HG03108 (cell line): ENCODE measurements around the gene ADIRF.

Source experiments
- ATAC-seq: cut with Tn5 transposase; IDR thresholded peaks from one replicate; pipeline ENCODE4 v1.9.1; 2021; ENCODE audit warnings: moderate library complexity; ENCODE audit not compliant: unreplicated experiment

Gene ADIRF

GRCh38 chr10:86960003-86960862, 8.0 kb upstream of the ADIRF start:
- ATAC-seq: peak; percentile 49

GRCh38 chr10:86960863-86961434, 7.3 kb upstream of the ADIRF start:
- ATAC-seq: no peak

- ATAC-seq: no peak
Observed at GRCh38 chr10:86961481-86962091, 6.7 kb upstream of the ADIRF start.

- ATAC-seq: no peak
Observed at GRCh38 chr10:86962136-86962980, 5.9 kb upstream of the ADIRF start.

GRCh38 chr10:86962981-86963310, 5.3 kb upstream of the ADIRF start:
- no peak for ATAC-seq

GRCh38 chr10:86963341-86963919, 4.9 kb upstream of the ADIRF start:
- ATAC-seq: no peak

- ATAC-seq: no peak
Observed at GRCh38 chr10:86964061-86964846, 4.0 kb upstream of the ADIRF start.

- ATAC-seq: no peak
Observed at GRCh38 chr10:86964847-86965190, 3.5 kb upstream of the ADIRF start.

GRCh38 chr10:86965986-86966654, 2.2 kb upstream of the ADIRF start:
- ATAC-seq: no peak

- ATAC-seq: no peak
Observed at GRCh38 chr10:86967481-86967941, 771 bp upstream of the ADIRF start.

- ATAC-seq: no peak
Observed at GRCh38 chr10:86968994-86969355, 693 bp downstream of the ADIRF start.

- no peak for ATAC-seq
Observed at GRCh38 chr10:86969421-86970041, 1.2 kb downstream of the ADIRF start.

- ATAC-seq: no peak
Observed at GRCh38 chr10:86970162-86970981, 2.1 kb downstream of the ADIRF start.

- no peak for ATAC-seq
Observed at GRCh38 chr10:86970982-86971231, 2.6 kb downstream of the ADIRF start.

GRCh38 chr10:86971232-86971991, 3.1 kb downstream of the ADIRF start:
- ATAC-seq: peak; percentile 77

GRCh38 chr10:86972613-86973380, 4.5 kb downstream of the ADIRF start:
- ATAC-seq: no peak

GRCh38 chr10:86974484-86974883, 6.2 kb downstream of the ADIRF start:
- ATAC-seq: no peak
